Measurements from ENCODE around the gene CAMTA1. TPM values are rescaled to one million over a fixed set of nuclear protein-coding genes. Genes with fewer than 3 reads are reported as not detected.

The CAMTA1 gene
- polyA plus RNA-seq, 4 donors: 89.3 to 98.2 (median 92.9) TPM

DNA sequence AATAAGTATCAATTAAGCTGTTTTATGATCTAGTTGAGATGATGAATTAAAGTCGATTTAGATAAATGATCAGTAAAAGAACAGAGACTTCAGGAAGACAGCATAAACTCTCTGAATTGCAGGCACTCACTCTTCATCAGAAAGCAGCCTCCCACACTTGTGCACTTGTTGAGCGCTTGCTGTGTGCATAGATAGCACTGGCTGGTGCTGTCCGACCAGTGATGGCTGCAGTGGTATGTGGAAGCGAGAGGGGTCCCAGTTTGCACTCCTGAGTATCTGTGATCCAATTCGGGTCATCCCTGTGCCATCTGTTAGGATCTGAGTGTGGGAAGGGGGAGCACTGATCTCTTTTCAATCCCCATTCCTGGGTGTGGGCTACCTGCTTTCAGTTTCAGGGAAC is 137.8 kb downstream of the CAMTA1 start:
- DNase-seq (ENCODE audit: low read depth in 4 of 4, low spot score in 3 of 4): no peak

DNA sequence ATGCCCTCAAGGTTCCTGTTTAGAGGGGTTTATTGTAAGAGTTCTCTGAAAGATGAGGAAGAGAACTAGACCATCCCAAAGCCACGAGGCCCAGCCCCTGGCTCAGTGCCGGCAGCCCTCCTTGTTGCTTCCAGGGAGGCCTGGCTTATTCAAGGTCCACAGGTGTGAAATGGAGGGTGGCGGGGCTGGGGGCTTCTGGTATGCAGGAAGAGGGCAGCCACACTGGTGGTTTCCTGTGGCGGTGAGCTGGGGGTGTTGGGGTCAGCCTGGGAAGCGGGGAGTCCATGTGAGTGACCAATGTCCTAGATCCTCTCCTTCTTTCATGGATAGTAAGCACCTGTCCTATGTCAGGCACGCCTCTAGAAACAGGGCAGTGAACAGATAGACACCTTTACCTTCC is 138.2 kb downstream of the CAMTA1 start:
- no peak for DNase-seq (ENCODE audit: low read depth in 4 of 4, low spot score in 3 of 4)

DNA sequence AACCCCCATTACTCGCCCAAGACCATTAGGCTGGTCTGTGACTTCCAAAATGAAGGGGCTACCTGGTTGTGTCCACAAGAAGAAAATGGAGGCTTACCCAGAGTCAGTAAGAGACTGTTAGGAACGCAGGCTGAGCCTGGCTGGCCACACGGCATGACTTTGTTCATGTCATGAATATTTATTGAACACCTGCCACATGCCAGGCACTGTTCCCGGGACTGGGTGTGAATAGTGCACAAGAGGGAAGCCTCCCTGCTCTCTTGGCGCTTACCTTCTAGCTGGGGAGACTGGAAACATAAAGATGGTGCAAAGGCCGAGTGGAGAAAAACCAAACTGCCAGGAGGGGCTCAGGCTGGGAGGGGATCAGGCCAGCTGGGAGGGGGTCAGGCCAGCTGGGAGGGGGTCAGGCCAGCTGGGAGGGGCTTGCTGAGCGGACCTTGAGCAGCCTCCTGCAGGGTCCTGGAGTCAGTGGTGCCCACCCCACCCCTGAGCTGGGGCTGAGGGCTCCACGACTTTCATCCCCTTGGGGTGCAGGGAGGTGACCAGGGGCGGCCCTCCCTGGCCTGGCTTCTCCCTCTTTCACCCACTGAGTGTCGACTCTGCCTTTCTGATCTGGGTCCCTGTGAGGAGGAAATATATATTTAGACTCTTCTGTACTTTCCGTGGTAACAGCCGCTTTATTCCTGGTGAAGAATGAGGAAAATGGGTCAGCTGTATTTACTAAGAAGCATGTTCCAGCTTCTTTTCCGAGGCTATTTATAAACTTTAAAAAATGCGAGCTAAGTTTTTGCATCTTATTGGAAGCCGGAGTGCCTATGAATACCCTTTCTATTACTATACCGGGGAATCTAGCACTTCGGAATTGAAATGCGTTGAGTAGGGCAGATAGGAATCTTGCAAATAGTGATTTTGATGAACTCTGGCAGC is 139.0 kb downstream of the CAMTA1 start:
- no peak for DNase-seq (ENCODE audit: low read depth in 4 of 4, low spot score in 3 of 4)

DNA sequence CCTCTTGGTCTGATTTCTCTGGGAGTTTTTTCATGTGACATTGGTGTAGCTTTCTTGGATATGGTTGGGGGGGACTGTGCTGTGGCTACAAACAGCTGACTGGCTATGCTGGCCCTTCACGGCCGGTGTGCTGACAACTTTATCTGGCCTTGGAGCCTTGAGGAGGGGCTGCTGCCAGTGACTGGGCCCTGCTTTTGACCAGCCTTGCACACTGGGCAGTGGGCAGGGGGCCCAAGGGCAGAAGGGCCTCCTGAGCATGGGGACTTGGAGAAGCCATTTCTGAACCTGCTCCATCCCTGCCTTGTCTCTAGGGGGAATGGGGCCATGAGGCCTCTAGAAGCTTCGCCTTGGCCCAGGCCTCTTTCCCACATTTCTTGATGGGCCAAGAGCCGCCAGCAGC is 139.6 kb downstream of the CAMTA1 start:
- no peak for DNase-seq (ENCODE audit: low read depth in 4 of 4, low spot score in 3 of 4)

DNA sequence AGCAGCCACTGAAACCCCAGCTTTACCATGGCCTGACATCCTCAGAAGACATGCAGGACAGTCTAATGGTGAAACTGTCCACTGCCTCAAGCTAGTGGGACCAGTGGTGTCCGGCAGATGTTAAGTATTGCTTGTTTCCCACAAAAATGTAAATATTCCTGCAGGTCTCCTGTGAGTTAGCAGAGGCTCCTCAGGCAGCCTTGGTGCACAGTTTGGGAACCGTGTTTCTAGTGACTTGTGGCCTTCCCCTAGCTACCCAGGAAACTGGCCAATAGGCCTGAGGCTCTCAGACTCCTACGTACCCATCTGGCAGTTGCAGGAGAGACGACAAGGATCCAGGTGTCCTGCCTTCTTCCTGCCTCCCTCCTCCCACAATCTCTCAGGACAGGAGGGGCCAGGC is 142.4 kb downstream of the CAMTA1 start:
- DNase-seq (ENCODE audit: low read depth in 4 of 4, low spot score in 3 of 4): no peak

DNA sequence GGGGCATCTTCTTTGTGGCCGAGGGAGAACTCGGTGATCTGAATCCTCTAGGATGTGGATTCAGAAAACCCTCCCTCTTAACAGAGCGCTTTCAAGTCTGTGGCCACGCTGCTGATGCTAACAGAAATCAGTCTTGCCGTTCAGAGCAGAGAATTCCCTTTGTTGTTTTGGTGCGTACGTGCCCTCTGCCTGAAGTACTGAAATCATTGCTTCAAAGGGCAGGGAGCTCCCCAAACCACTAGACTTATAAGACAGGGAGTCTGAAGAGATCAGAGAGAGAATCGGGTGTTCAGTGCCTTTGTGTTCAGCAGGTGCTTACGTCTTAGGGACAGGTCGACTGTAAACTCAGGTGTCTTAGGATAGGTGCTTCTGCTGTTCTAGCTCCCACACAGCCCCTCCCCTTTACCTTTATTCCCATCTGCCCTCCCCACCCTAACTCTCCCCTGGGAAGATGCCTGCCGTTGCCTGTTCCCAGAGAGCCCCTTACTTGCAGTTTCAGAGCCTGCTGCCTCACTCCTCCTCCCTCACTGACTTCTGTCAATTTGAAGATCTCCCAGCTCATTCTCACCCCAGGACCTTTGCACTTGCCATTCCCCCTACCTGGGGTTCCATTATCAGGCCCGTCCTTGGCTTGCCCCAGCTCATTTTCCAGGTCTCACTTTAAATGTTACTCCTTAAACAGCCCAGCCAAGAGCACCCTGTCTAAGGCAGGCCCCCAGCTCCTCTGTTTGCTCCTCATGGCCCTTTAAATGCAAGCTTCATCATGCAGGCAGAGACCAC is 143.0 kb downstream of the CAMTA1 start:
- no peak for DNase-seq (ENCODE audit: low read depth in 4 of 4, low spot score in 3 of 4)

DNA sequence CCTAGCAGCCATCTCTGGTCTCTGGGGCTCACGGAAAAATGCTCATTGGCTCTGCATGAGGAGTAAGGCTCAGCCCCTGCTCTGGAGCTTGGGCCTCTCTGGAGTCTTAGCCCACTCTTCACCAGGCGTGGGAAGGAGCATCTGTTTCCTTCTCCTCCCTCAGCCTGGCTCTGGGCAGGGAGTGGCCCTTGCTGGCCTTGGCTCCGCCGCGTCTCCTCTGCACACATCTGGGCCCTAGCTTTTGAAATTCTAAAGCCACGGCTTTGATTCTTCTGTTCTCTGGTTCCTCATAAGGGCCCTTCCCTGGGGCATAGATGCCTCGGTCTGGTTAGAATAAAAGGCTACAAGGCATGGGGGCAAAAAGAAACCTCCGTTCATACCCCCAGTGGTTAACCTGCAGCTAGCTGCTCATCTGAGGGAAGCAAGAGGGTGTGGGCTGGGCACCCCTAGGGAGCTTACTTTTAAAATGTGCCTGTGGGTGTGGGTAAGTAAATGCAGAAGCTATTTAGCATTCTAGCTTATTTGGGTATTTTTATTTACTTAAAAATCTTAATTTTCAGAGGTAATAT is 145.6 kb downstream of the CAMTA1 start:
- no peak for DNase-seq (ENCODE audit: low read depth in 4 of 4, low spot score in 3 of 4)

DNA sequence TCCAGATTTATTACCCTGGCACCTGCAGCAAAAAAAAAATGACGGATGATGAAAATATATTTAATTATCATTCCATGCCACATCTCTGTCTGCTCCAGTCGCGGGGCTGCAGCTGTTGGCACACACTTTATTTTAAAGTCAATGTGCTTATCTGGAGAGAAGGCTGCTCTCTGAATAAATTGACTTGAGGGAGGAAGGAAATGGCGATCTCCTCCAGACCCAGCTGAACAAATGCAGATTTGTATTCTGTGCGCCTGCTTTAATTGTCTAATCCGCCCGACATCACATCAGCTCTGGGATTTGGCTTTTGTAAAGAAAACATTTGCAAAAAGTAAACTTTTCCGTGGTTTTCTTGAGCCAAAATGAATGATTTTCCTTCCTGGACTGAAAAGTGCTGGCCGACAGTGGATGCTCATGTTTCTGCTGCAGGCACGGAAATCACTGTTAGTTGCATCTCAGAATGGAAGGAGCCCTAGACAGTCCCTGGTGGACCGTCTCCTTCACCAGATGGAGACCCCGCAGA is 150.2 kb downstream of the CAMTA1 start:
- DNase-seq (ENCODE audit: low read depth in 4 of 4, low spot score in 3 of 4): no peak

DNA sequence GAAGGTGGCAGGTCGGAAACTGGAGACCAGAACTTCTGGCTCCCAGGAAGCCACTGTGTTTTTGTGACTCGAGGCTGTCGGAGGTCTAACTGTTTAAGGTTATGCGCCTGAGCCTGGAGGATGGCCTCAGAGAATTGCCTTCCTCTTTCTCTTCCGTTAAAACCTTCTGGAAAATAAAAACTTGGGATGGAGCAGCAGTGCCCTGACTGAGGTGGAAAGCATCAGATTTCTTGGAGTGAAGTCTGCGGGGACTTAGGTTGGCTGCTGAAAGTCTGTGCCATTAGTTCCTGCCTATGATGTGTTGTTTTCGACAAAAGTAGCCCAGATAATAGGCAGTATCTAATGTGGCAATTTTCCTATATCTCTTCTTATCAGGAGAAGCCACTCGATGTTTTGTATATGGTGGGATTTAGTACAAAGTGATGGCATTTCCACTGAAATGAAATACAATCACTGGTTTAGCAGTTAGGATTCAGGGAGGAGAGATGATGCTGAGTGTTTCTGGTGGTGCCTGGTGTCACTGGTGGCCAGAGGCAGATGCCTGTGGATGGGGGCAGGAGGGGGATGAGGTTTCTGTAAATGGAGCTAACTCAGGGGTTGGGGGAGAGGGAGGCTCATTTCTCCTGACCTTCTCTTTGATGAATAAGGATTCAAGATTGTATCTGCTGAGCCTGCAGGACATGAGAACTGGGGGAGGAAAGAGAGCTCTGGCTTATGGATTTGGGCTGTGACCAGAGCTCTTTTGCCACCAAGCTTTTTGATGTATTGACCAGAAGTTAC is 150.8 kb downstream of the CAMTA1 start:
- DNase-seq (ENCODE audit: low read depth in 4 of 4, low spot score in 3 of 4): no peak

DNA sequence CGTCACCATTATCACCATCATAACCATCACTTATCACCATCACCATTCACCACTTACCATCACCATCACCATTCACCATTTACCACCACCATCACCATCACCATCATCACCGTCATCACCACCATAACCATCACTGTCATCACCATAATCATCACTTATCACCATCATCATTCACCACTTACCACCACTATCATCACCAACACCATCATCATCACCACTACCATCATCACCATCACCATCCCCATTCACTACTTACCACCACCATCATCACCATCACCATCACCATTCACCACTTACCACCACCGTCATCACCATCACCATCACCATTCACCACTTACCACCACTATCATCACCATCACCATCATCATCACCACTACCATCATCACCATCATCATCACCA is 151.8 kb downstream of the CAMTA1 start:
- DNase-seq (ENCODE audit: low read depth in 4 of 4, low spot score in 3 of 4): no peak

DNA sequence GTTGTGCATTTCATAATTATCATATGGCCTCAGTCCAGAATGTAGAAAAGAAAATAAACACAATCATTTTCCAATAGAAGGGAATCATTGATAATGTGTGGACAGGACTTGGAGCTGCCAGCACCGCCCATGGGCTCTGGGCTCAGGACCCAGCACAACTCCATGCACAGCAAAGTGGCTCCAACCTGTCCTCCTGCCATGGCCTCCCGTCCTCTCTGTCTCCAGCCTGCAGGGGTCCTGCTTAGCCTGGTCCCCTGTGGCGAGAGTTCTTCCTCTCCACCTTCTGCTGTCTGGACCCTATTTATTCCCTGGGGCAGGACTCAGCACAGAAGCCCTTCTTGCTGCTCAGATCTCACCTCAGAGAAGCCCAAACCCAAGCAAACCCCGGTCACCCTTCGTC is 154.1 kb downstream of the CAMTA1 start:
- DNase-seq (ENCODE audit: low read depth in 4 of 4, low spot score in 3 of 4): no peak

DNA sequence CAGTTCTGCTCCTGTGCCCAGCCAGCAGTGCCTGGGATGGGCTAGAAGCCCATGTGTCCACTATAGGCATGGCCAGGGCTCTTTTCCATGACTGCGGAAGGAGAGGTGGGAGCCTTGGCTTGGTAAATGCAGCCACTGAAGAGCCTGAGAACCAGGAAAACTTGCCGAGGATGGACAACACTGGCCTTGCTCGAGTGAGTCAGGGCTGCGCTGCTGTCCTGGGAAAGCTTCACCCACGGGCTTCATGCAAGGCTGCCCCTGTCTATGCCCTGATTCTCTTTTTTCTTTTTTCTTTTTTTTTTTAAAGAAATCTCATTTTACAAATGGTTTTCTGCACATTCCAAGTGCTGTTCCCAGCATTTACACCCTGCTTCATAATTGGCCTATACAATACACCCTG is 156.5 kb downstream of the CAMTA1 start:
- DNase-seq (ENCODE audit: low read depth in 4 of 4, low spot score in 3 of 4): no peak

DNA sequence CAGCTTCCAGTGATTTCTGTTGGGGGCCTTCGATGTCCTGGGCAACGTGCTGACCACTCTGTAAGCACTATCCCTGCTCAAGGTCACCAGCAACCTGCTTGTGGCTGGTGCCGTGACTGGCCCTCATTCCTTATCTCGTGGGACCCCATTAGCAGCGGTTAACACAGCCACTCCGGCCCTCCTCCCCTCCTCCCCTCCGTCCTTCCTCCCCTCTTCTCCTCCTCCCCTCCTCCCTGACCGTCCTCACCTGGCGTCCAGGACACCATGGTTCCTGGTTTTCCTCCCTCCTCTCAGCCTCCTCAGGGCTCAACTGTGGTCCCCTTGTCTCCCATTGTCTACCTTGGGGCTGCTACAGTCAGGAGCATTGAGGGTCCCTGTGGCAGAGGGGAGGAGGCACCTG is 157.7 kb downstream of the CAMTA1 start:
- DNase-seq (ENCODE audit: low read depth in 4 of 4, low spot score in 3 of 4): no peak

DNA sequence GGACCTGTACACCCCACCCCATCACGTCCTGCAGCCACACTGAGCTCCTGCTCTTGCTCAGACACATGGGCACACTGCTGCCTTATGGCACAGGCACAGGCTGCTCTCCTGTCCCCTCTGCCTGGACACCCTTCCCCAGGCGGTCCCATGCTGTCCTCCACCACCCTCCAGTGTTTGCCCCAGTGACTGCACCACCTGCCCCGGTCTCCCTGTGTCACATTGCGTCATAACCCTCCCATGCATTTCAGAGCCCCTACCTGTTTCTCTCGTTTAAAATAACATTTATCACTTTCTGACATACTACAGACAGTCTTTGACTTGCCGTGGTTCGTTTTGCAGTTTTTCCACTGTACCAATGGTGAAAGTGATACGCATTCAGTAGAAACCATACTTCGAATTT is 159.2 kb downstream of the CAMTA1 start:
- no peak for DNase-seq (ENCODE audit: low read depth in 4 of 4, low spot score in 3 of 4)

DNA sequence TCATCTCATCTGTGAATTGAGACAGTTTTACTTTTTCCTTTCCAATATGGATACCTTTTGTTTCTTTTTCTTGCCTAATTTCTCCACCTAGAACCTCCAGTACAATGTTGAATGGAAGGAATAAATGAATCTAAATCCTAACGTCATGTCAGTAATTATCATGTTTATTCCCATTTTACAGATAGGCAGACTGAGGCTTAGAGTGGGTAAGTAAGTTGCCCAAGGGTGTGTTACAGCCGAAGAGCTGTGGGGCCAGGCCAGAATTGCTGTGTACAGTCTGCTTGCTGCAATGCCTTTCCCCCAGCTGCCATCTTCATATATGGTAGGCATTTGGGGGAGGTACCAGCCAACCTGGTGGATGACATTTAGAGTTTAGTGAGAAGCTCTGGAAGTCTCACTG is 162.7 kb downstream of the CAMTA1 start:
- no peak for DNase-seq (ENCODE audit: low read depth in 4 of 4, low spot score in 3 of 4)

DNA sequence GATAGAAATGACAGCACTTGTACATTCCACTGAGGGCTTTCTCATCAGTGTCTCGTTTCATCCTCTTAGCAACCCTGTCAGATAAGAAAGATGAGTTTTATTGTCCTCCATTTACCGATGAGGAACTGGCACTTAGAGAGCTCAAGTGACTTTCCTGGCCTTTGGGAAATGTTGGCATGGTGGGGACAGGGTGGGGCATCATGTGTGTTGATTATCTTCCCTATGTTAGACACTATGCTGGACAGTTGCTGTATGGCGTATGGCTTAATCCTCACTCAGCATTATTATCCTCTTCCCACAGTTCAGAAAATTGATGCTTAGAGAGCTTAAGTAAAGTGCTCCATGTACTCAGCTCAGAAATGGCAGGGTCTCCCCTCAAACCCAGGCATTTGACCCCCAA is 163.2 kb downstream of the CAMTA1 start:
- DNase-seq (ENCODE audit: low read depth in 4 of 4, low spot score in 3 of 4): no peak

DNA sequence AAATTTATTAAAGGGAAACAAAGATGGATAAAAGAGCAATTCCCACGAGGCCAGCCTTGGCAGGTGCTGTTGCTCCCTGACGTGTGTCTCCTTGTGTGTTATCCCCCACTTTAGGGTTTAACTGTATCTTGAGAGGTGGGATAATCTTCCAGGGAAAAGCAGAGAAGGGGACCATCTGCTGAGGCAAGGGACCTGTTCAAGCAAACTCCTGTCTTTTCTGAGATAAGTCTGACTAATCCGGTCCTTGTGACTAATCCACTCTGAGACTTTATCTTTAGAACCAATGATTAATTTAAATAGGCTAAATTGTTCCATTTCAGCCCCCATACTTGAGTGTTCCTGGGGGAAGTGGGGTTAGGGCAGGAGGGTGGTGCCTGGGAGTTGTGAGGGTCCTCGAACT is 163.6 kb downstream of the CAMTA1 start:
- DNase-seq (ENCODE audit: low read depth in 4 of 4, low spot score in 3 of 4): no peak

DNA sequence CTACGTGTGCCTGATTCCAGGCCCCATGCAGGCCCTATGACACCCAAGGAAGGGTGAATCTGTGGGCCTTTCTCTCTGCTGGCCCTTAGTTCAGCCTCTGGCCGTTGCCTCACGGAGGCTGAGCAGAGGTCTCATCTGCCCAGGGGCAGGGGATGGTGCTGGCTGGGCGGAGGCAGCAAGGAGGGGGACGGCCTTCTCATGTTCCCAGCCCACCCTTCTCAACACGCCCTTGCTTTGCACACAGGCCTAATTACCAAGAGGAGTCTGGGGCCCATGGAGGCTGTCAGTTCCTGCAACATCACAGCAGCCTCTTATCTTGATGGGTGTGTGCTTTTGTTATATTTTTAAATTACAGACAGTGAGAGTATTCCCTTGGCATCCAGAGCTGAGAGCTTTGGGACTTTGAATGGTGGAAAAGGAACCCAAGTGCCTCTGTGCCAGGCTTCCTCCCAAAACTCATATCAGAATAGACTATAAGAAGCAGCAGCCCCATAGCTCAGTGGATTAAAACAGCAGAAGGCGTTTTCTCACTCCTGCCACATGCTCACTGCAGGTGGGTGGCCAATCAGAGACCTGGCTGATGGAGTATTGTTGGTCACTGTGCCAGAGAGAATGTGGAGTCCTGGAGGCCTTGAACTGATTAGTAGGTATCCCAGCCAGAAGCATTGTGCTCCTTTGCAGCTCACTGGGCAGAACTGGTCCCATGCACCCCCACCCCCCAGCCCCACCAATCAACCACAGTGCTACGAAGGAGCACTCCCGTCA is 164.9 kb downstream of the CAMTA1 start:
- DNase-seq (ENCODE audit: low read depth in 4 of 4, low spot score in 3 of 4): no peak

DNA sequence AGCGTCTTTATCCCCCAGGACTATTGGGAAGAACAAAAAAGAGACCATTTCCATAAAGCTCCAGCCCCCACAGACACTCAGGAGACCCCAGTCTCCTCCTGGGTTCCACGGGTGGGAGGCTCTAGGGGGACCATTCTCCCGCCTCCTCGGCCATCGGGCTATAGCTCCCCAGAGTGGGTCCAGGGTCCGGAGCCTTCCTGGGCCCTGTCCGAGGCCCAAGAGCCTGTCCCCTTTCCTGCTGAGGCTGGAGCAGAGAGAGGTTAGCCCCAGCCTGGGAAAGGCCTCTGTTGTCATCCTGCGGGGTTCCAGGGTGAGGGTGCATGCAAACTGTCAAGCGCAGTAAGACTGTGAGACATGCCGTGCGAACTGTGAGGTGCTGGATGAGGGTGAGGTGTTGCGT is 166.3 kb downstream of the CAMTA1 start:
- no peak for DNase-seq (ENCODE audit: low read depth in 4 of 4, low spot score in 3 of 4)

DNA sequence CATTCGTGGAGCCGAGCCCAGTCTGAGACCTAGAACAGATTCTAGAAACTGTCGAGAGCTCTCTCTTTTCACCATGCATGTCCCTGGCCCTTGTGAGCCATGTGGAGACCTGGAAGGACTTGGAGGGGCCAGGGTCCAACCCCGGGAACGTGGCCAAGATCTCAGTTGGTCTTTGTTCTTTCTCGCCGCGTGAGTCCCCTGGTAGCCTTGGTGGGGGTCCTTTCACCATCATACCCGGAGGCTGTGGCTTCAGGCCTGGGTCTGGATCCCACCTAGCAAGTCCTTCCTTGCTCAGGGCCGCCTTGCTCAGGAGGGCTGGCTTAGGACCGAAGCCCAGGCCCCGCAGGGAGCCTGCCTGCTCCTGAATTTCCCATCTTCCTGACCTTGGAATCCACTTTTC is 168.0 kb downstream of the CAMTA1 start:
- DNase-seq (ENCODE audit: low read depth in 4 of 4, low spot score in 3 of 4): no peak

Measured in right renal pelvis (tissue), 4 donors.